SK-N-MC (cell line): ENCODE measurements around the gene CDK12.
"Not testable (repeated sequence)": the region's sequence is repeated elsewhere in the genome, so short reads cannot be mapped to it uniquely, and the experiment has no call there.

Experiments used
- DNase-seq: peaks from one replicate; pipeline ENCODE4 v3.0.0-alpha.2; 2011; ENCODE audit warnings: low read depth, low spot score
- H3K27ac ChIP-seq: fragments of 200-600 bp; sonication (generic); 2 replicates; pipeline ENCODE4 v1.5.1; 2016; ENCODE audit warnings: mixed run types
- H3K36me3 ChIP-seq: fragments of 200-600 bp; sonication (generic); 2 replicates; pipeline ENCODE4 v1.6.1; 2017; ENCODE audit warnings: antibody characterized with exemption, low read length, mixed read lengths; ENCODE audit not compliant: insufficient read depth
- H3K4me3 ChIP-seq: fragments of 200-600 bp; sonication (generic); 2 replicates; pipeline ENCODE4 v1.5.1; 2016
- H3K9ac ChIP-seq: fragments of 200-600 bp; sonication (generic); 2 replicates; pipeline ENCODE4 v1.8.0; 2017; ENCODE audit warnings: mixed run types, mixed read lengths; ENCODE audit not compliant: insufficient read length
- H3K9me3 ChIP-seq: fragments of 200-600 bp; sonication (generic); 2 replicates; pipeline ENCODE4 v1.6.1; 2017; ENCODE audit warnings: low read depth, mild to moderate bottlenecking, antibody characterized with exemption, low read length, moderate library complexity, mixed read lengths
- EZH2 ChIP-seq: fragments of 200-600 bp; sonication (generic); IDR thresholded peaks from one replicate; pipeline ENCODE4 v1.6.1; 2017; ENCODE audit warnings: antibody characterized with exemption
- FOXP2 ChIP-seq: optimal IDR thresholded peaks from 2 replicates; pipeline ENCODE3; 2011; ENCODE audit warnings: mild to moderate bottlenecking, moderate library complexity; ENCODE audit not compliant: insufficient read depth; ENCODE audit errors: extremely low read length, control extremely low read depth
- POLR2AphosphoS5 ChIP-seq: IDR thresholded peaks from 2 replicates; pipeline ENCODE4 v1.6.1; 2012; ENCODE audit warnings: mild to moderate bottlenecking, low read depth, low read length, borderline replicate concordance

The CDK12 gene

GRCh38 chr17:39536468-39536867 lies 75.2 kb downstream of the CDK12 start:
- Histone ChIP-seq H3K9me3 (no peaks in the 10 kb centered on the region), H3K9ac (no peak overlapping the region), H3K4me3 (no peak overlapping the region), H3K36me3 (peaks cover 6% of the 10 kb centered on the region), H3K27ac (no peak overlapping the region)
- no peak for TF ChIP-seq EZH2
- TF ChIP-seq POLR2AphosphoS5: no peak
- DNase-seq: no peak

DNA sequence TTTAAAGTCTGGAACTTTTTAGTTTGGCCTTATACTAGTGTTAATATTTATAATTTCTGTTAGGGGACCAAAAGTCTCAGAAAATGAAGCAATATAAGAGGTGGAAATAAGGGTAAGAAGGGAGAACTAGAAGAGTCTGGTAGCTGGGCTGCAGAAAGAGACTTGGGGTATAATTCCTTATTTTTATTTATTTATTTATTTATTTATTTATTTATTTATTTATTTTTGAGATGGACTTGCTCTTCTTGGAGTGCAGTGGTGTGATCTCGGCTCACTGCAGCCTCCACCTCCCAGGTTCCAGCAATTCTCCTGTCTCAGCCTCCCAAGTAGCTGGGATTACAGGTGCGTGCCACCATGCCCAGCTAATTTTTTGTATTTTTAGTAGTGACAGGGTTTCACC lies 76.1 kb downstream of the CDK12 start:
- H3K9ac ChIP-seq, DNase-seq, H3K4me3 ChIP-seq, H3K9me3 ChIP-seq, H3K36me3 ChIP-seq, H3K27ac ChIP-seq: not testable (repeated sequence)

DNA sequence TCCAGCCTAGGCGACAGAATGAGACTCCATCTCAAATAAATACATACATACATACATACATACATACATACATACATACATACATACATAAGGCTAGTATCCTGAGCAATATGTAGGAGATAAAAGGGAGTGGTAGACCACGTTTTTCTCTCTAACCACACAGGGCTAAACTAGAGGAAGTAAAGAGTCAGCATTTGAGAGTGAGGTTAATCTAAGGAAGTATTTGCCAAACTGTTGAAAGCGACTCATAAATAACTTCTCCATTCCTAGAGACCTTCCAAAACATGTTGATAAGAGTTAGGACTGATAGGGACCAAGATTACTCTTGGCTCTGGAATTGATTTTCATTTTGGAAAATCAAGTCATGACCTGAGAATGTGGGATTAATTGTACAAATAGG lies 77.6 kb downstream of the CDK12 start:
- no peak overlapping the region for H3K27ac ChIP-seq
- no peak overlapping the region for H3K4me3 ChIP-seq
- TF ChIP-seq FOXP2: no peak
- no peak for TF ChIP-seq POLR2AphosphoS5
- TF ChIP-seq EZH2: no peak
- H3K9me3 ChIP-seq: no peaks in the 10 kb centered on the region
- H3K36me3 ChIP-seq: no peaks in the 10 kb centered on the region; the same call in 1 of the 2 replicates
- H3K9ac ChIP-seq: no peak overlapping the region
- no peak for DNase-seq

- H3K27ac ChIP-seq: no peak overlapping the region
These were observed 79.3 kb downstream of the CDK12 start for GRCh38 chr17:39540611-39541010.

GRCh38 chr17:39541652-39542051 lies 80.4 kb downstream of the CDK12 start:
- Histone ChIP-seq H3K9ac (no peak overlapping the region), H3K4me3 (no peak overlapping the region), H3K36me3 (no peaks in the 10 kb centered on the region; the same call in 1 of the 2 replicates), H3K27ac (no peak overlapping the region), H3K9me3 (no peaks in the 10 kb centered on the region)
- no peak for DNase-seq
- TF ChIP-seq POLR2AphosphoS5: no peak
- no peak for TF ChIP-seq FOXP2
- no peak for TF ChIP-seq EZH2

More at GRCh38 chr17:39540611-39541010, 79.3 kb downstream of the CDK12 start:
- Histone ChIP-seq H3K4me3 (no peak overlapping the region), H3K36me3 (no peaks in the 10 kb centered on the region), H3K9me3 (no peaks in the 10 kb centered on the region), H3K9ac (no peak overlapping the region)
- no peak for DNase-seq
- no peak for TF ChIP-seq POLR2AphosphoS5
- no peak for TF ChIP-seq FOXP2
- no peak for TF ChIP-seq EZH2

DNA sequence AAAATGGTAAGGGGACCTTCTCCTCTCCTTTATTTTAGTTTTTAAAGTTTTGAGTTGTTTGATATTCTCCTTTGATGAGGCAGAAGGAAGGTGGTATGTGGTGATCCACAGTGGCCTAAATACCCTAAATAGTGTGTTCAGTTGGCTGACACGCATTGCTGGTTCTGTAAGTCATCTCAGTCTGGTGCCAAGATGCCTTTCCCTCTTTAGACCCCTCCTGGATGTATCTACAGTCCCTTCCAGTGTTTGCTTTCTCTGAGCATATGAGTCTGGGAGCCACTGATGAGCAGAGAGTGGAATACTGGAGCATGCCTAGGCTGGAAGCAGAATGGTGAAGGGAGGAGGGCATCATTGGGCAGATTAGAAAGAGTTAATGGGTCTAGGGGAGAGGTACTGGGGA lies 81.9 kb downstream of the CDK12 start:
- DNase-seq: no peak
- Histone ChIP-seq H3K36me3 (peaks cover 8% of the 10 kb centered on the region; the same call in 1 of the 2 replicates), H3K4me3 (no peak overlapping the region), H3K9me3 (no peaks in the 10 kb centered on the region), H3K27ac (no peak overlapping the region), H3K9ac (no peak overlapping the region)
- no peak for TF ChIP-seq POLR2AphosphoS5

DNA sequence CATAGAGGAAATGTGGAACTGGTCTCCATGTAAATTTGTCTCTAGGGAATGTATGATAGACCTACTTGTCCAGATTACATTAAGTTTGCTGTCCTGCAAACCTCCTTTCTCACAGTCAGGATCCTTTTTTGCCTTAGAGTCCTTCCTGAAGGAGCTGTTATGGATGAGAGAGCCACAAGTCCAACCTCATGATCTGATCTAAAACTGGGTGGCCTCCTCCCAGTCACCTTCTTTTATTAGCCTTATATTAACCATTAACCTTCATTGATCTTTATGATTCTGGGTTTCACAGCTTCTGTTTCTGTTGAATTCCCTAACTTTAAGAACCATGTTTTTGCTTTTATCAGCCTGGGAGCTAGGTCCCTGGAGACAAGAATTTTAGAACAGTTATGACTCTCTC lies 82.4 kb downstream of the CDK12 start:
- no peak overlapping the region for H3K27ac ChIP-seq
- H3K4me3 ChIP-seq: no peak overlapping the region
- TF ChIP-seq POLR2AphosphoS5: no peak
- no peak for TF ChIP-seq EZH2
- no peak for TF ChIP-seq FOXP2
- no peaks in the 10 kb centered on the region for H3K9me3 ChIP-seq
- DNase-seq: no peak
- peaks cover 10% of the 10 kb centered on the region; the same call in 1 of the 2 replicates for H3K36me3 ChIP-seq
- H3K9ac ChIP-seq: no peak overlapping the region

- H3K4me3 ChIP-seq, DNase-seq, H3K9me3 ChIP-seq, H3K9ac ChIP-seq, H3K27ac ChIP-seq: not testable (repeated sequence)
- peaks cover 15% of the 10 kb centered on the region; the same call in 1 of the 2 replicates for H3K36me3 ChIP-seq
These were observed 83.1 kb downstream of the CDK12 start for GRCh38 chr17:39544361-39544760.

DNA sequence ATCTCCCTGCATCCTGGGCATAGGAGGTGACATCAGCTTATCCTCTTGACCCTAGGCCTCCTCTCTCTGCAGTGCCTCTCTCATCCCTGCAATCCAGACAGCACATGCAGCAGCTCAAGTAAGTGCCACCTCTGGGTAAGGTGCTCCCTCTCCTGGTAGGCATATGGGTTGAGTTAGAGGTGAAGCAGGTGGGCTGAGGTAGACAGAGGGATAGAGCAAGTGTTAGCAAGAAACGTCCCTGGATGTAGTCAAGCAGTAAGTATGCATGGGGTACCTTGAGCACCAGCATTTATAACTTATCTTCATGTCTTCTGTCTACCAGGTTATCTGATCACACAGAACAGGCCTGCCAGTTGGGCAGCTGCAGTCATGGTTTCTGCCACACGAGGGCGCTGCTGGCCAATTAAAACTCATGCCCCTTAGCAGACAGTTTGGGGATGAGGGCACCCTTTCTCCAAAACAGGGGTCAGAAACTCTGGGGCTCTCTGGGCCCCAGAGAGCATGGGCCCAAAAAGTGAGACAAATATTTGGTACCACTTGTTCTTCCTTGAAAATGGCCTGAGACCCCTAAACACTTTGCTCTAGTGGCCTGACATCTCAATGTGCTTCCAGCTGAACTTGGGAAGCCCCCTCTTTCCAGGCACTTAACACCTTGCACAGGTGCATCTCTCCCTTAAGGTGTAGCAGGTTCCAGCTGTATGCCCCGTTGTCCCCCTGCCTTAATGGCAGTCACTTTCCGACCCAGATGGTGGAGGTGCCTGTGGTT lies 86.6 kb downstream of the CDK12 start:
- no peak for DNase-seq
- no peak overlapping the region for H3K9ac ChIP-seq
- H3K27ac ChIP-seq: no peak overlapping the region
- peaks cover 20% of the 10 kb centered on the region; the same call in 1 of the 2 replicates for H3K36me3 ChIP-seq
- no peaks in the 10 kb centered on the region for H3K9me3 ChIP-seq
- TF ChIP-seq EZH2 (no peak), POLR2AphosphoS5 (no peak), FOXP2 (no peak)
- no peak overlapping the region for H3K4me3 ChIP-seq
